NCI-H748 (cell line): ENCODE data around the gene MYL11.
"Not testable (repeated sequence)": the region's sequence is repeated elsewhere in the genome, so short reads cannot be mapped to it uniquely, and the experiment has no call there.

Experiments used
- DNase-seq: peaks from one replicate; lab custom pipeline; 2025; ENCODE audit not compliant: unreplicated experiment; lab: John Stamatoyannopoulos, UW

Gene MYL11

DNA sequence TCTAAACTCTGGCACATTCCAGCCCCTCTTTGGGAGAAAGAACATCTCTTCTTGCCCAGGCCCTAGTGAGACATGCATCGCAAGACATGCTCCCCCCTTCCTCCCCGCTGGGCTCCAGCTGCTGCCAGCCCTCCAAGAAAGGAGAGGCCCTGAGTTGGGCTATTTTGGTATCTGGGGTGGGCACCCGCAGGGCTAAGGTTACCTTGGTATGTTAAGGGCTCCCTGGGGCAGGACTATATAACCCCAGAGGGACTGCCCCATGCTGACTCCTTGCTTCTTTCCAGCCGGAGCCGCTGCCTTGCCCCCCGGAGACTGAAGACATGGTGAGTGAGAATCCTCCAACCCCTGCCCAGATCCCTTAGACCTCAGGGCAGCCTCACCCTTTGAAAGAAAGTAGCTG is at the start of gene MYL11:
Gene MYL11, plus strand, starts transcription at position 265 of the 400 bp plus-strand sequence. Its CDS starts 56 bp downstream, at position 321.
- no peak for DNase-seq

DNA sequence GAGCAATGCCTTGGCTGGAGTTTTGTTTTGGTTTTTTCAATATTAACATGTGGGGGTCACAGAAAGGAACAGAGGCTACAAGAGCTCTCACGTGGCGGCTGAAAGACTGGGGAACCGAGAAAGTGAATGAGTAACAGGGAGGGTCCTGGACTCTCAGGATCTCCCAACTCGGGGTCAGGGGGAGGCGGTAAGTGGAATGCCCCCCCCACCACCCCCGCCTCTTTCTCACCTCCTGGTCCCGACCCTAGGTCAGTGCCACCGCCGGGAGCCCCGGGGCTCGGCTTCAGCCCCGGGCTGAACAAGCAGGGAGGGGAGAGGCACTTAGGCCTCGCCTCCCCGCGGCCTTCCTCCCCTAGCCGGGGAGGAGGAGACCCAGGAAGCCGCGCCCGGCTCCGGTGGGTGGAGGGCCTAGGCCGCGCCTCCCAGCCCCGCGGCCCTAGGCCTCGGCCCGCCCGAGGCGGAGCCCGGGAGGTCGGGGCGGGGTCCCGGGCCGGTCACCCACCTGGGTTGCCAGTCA is 40.1 kb upstream of the MYL11 start:
- peak; percentile 75 for DNase-seq

- peak; percentile 82 for DNase-seq
Observed at GRCh38 chr16:30335028-30335597, 39.5 kb upstream of the MYL11 start.

DNA sequence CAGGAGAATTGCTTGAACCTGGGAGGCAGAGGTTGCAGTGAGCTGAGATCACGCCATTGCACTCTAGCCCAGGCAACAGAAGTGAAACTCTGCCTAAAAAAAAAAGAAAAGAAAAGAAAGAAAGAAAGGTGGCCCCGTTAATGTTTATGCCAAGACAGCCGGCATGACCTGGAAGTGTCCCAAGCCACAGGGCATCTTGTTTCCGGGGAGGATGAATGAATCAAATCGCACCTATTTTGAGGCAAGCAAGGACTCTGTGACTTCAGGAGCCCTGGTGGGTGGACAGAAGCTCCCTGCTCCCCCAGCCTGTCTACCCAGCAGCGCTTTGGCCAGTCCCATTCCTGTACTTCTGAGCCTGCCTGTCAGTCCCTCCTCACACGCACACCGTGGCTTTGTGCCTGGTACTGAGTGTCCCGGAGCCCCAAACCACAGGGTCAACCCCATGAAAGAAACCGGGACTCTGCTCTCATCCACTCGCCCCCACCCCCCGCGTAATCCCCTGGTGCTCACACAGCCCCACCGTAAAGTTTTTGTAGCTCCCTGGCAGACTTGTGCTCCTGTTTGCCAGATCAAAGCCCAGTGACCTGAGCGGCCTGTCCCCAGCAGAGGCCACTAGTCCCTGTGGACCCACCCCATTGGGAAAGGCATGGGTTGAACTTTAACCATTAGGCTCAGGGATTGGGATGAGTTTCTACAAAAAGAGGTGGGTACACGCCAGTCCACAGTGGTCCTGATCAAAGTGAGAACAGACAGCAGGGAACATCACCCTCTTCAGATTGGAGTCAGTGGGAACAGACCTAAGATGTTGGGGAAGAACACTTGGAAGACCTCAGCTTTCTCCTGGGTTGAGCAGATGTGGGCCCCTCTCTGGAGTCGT is 38.8 kb upstream of the MYL11 start:
- no peak for DNase-seq

- not testable (repeated sequence) for DNase-seq
Observed at GRCh38 chr16:30337964-30338357, 36.6 kb upstream of the MYL11 start.

DNA sequence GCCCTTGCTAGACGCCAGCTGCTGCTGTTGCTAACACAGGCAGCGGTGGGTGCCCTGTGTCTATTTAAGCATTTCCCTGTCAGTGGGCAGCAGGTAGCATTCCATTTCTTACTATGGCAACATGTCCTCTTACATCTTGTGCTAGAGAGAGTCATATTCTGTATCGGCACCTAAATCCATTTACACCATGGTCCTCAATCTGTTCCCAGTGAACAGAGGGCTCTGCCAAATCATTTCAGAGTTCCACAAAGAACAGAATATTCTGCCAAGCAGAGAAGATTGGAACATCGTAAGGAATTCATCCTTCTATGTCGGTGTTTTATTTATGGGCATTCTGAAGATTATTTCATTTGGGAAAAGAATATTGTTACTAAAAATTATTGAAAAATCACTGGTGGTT is 35.9 kb upstream of the MYL11 start:
- not testable (repeated sequence) for DNase-seq

GRCh38 chr16:30340621-30341020 is 34.0 kb upstream of the MYL11 start:
- peak; percentile 56 for DNase-seq

DNA sequence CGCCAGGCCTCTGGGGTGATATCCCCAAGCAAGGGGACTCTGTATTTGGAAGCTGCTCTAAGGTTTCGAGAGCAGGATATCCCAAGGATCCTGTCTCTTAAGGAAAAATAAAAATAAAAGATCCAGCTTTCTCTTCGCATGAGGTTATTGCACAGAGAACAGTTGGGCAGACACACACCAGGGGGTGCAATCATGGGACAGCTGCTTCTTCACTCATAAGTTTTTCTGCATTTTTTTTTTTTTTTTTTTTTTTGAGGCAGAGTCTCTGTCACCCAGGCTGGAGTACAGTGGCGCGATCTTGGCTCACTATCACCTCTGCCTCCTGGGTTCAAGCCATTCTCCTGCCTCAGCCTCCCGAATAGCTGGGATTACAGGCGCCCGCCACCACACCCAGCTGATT is 32.6 kb upstream of the MYL11 start:
- DNase-seq = not testable (repeated sequence)

DNA sequence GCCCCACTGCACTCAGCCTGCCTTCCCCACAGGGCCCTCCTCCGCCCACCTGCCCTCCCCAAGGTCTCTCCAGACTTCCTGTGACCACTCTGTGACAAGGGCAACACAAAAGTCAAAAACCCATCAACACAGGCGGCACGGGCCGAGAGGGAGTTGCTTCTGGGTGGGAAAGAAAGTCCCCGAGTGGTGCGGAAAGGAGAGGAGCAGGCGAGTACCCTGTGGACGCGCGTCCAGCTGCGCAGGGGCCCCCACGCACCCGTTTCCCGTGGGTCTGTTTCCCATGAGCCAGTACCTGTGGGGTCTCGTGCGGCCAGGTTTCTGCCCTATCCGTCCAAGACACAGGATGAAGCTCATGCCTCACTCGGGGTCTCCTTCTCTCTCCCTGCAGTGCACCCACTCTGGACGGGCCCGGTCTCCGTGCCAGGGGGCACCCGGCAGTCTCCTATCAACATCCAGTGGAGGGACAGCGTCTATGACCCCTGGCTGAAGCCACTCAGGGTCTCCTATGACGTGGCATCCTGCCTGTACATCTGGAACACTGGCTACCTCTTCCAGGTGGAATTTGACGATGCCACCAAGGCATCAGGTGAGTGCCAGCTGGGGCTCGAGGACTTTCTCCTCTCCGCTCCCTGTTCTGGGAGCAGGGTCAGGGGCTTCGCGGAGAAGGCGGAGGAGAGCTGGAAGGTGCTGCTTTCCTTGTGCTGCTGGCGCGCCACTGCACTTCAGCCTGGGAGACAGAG is 31.7 kb upstream of the MYL11 start:
- DNase-seq = no peak

DNA sequence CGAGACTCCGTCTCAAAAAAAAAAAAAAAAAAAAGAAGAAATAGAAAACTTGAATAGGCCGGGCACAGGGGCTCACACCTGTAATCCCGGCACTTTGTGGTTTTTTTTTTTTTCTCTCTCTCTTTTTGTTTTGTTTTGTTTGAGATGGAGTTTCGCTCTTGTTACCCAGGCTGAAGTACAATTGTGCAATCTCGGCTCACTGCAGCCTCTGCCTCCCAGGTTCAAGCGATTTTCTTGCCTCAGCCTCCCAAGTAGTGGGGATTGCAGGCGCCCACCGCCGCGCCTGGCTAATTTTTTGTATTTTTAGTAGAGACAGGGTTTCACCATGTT is 31.1 kb upstream of the MYL11 start:
- not testable (repeated sequence) for DNase-seq

GRCh38 chr16:30346286-30346685 is 28.3 kb upstream of the MYL11 start:
- DNase-seq = no peak

DNA sequence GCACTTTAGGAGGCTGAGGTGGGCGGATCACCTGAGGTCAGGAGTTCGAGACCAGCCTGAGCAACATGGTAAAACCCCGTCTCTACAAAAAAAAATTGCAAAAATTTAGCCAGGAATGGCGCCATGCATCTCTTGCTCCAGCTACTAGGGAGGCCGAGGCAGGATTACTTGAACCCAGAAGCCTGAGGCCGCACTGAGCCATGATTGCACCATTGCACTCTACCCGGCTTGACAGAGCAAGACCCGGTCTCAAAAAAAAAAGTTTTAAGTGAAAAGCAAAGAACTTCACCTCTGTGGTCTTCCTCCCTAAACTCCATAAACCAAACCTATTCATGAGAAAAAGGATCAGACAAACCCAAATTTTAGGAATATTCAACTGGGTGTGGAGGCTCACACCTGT is 26.5 kb upstream of the MYL11 start:
- DNase-seq = no peak

DNA sequence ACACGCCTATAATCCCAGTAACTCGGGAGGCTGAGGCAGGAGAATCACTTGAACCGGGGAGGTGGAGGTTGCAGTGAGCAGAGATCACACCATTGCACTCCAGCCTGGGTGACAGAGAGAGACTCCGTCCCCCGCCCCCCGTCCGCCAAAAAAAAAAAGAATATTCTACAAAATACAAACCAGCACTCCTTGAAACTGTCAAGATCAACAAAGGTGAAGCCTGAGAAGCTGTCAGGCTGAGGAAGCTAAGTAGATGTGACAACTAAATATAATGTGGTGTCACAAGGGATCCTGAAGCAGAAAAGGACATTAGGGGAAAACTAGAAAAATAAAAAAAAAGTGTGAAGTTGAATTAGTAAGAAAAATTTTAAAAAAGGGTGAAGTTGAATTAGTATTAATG is 25.7 kb upstream of the MYL11 start:
- no peak for DNase-seq

DNA sequence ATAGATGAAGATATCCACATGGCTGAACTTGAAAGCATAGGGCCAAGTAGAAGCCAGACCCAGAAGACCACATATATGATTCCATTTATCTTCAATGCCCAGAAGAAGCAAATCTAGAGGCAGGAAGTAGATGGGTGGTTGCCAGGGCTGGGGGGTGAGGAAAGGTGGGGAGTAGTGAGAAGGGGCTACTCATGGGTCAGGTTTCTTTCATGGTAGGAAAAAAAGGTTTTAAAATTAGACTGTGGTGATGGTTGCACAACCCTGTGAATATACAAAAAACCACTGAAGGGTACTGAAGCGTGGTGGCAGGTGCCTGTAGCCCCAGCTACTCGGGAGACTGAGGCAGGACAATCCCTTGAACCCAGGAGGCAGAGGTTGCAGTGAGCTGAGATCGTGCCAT is 24.9 kb upstream of the MYL11 start:
- DNase-seq = no peak

DNA sequence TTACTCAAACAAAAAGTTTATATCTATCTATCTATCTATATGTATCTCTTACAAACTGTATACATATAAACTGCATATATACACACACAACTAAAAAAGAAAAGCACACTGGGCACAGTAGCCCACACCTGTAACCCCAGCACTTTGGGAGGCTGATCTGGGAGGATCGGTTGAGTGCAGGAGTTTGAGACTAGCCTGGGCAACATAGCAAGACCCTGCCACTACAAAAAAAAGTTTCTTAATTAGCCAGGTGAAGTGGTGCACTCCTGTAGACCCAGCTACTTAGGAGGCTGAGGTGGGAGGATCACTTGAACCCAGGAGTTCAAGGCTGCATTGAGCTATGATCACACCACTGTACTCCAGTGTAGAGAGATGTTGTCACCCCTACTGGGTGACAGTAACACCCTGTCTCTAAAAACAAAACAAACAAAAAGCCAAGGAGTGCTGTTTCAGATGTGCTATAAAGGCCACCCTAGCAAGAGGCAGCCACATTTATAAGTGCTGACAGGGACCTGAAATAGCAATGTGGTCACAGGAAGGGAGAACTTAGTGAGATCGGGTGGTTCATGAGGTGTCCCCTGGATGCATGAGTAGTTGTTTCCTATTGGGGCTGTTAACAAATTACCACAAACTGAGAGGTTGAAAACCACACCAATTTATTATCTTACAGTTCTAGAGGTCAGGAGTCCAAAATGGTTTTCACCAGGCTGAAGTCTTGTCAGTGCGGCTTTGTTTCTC is 24.3 kb upstream of the MYL11 start:
- no peak for DNase-seq

- no peak for DNase-seq
Observed at GRCh38 chr16:30351001-30351441, 23.6 kb upstream of the MYL11 start.

DNA sequence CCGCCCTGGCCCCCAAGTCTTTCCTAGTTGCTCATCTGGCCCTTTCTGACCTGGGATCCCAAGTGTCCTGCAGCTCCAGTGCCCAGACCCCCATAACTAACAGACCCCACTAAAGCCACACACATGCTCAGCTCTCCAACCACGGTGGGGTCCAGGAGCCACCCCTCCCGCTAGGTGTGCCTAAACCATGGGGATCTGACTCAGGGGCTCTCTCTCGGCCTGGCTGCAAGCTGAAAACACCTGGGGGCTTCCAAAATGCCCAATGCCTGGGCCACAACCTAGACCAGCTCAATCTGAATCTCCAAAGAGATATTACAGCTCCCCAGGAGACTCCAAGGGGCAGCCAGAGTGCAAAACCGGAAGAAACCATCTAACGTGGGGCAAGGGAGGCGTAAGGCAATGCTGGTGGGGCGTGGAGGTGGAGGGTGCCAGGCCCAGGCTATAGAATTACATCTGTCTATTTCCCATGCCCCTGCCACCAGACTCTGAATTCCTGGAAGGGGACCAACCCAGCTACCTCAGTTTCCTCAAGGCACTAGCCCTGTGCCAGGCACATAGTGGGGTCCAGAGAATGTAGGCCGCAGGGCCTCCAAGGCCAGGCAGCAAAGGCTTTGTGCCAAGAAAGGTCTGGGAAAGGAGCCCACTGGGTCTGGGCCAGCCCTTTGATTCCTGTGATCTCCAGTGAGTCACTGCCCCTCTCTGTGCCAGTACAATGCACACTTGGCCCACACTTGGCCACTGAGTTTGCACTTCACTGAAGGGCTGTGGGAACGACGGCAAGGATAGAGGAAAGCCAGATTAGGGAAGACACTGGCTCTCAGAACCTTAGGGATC is 22.8 kb upstream of the MYL11 start:
- no peak for DNase-seq

GRCh38 chr16:30352488-30353401 is 21.9 kb upstream of the MYL11 start:
- DNase-seq = no peak
